ENCODE measurements around the gene ITPR2. TPM values are rescaled to one million over a fixed set of nuclear protein-coding genes. Genes with fewer than 3 reads are reported as not detected.

Gene ITPR2
- total and polyA plus RNA-seq, 4 donors = 11.7 to 93.3 (median 35.4) TPM

DNA sequence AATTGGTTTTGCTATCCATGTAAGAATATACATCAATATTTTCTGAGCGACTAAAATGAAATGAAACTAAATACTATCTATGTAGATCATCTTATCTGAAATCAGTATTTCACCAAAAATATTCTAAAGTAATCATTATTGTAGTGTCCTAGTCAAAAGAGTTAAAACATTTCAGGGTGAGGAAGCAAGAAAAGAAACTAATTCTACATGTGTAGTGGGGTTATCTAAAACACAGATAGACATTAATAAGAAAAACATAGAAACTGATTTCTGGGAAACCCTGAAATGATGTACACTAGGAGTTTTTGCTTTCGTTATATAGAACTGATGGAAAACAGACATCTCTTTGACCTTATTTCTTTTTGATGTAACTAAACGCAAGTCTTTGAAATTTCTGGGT, 379.7 kb downstream of the ITPR2 start (continued):
- TF ChIP-seq, protein P1, sequence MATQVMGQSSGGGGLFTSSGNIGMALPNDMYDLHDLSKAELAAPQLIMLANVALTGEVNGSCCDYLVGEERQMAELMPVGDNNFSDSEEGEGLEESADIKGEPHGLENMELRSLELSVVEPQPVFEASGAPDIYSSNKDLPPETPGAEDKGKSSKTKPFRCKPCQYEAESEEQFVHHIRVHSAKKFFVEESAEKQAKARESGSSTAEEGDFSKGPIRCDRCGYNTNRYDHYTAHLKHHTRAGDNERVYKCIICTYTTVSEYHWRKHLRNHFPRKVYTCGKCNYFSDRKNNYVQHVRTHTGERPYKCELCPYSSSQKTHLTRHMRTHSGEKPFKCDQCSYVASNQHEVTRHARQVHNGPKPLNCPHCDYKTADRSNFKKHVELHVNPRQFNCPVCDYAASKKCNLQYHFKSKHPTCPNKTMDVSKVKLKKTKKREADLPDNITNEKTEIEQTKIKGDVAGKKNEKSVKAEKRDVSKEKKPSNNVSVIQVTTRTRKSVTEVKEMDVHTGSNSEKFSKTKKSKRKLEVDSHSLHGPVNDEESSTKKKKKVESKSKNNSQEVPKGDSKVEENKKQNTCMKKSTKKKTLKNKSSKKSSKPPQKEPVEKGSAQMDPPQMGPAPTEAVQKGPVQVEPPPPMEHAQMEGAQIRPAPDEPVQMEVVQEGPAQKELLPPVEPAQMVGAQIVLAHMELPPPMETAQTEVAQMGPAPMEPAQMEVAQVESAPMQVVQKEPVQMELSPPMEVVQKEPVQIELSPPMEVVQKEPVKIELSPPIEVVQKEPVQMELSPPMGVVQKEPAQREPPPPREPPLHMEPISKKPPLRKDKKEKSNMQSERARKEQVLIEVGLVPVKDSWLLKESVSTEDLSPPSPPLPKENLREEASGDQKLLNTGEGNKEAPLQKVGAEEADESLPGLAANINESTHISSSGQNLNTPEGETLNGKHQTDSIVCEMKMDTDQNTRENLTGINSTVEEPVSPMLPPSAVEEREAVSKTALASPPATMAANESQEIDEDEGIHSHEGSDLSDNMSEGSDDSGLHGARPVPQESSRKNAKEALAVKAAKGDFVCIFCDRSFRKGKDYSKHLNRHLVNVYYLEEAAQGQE (IDR thresholded peaks at IDR 0.05) = no peak
- TF ChIP-seq JUND (IDR thresholded peaks at IDR 0.05) (no peak), MAX (IDR thresholded peaks at IDR 0.05) (no peak), RAD21 (IDR thresholded peaks at IDR 0.05) (no peak), NR2F2 (IDR thresholded peaks at IDR 0.05) (no peak), GABPA (IDR thresholded peaks at IDR 0.05 in 1 of 2, conservative IDR thresholded peaks at IDR 0.05 in 1 of 2) (no peak), TAF1 (conservative IDR thresholded peaks at IDR 0.05) (no peak), RXRA (IDR thresholded peaks at IDR 0.05) (no peak)

DNA sequence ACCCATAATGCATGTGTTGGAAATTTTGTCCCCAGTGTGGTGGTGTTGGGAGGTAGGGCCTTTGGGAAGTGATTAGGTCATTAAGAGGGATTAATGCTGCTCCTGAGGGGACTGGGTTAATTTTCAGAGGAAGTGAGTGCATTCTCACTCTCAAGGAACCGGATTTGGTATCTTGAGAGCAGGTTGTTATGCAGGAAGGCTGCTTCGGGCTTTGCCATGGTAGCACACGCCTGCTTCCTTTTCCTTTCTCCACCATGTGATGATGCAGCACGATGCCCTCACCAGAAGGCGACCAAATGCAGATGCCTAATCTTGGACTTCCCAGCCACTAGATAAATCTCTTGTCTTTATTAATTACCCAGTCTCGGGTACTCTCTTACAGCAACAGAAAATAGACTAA, 380.5 kb downstream of the ITPR2 start:
- Histone ChIP-seq H3K27me3 (ENCODE audit: control insufficient read depth in 4 of 4, insufficient read depth in 4 of 4, low read length in 3 of 4) (no peaks in the 10 kb centered on the region), H3K9ac (ENCODE audit: low read depth in 1 of 2, low read length in 2 of 2) (no peak overlapping the region), H3K9me3 (ENCODE audit: control insufficient read depth in 4 of 4, low read length in 3 of 4) (no peaks in the 10 kb centered on the region), H3K27ac (ENCODE audit: low read depth in 1 of 2, low read length in 2 of 2) (no peak overlapping the region), H3K4me1 (ENCODE audit: control insufficient read depth in 4 of 4, insufficient read depth in 4 of 4, low read length in 3 of 4) (no peaks in the 10 kb centered on the region), H3K4me3 (ENCODE audit: low read depth in 1 of 3, low read length in 3 of 3) (no peak overlapping the region), H3K36me3 (ENCODE audit: control insufficient read depth in 4 of 4, insufficient read depth in 3 of 4, low read depth in 1 of 4, low read length in 3 of 4) (peaks cover 0 to 30% (median 14%) of the 10 kb centered on the region in 4 donors)
- DNase-seq (ENCODE audit: low spot score) = no peak
- TF ChIP-seq JUND (IDR thresholded peaks at IDR 0.05) = no peak
- no peak for TF ChIP-seq GABPA (IDR thresholded peaks at IDR 0.05 in 1 of 2, conservative IDR thresholded peaks at IDR 0.05 in 1 of 2)
- TF ChIP-seq, protein P2, sequence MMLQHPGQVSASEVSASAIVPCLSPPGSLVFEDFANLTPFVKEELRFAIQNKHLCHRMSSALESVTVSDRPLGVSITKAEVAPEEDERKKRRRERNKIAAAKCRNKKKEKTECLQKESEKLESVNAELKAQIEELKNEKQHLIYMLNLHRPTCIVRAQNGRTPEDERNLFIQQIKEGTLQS (IDR thresholded peaks at IDR 0.05) = no peak
- TF ChIP-seq, protein P3, sequence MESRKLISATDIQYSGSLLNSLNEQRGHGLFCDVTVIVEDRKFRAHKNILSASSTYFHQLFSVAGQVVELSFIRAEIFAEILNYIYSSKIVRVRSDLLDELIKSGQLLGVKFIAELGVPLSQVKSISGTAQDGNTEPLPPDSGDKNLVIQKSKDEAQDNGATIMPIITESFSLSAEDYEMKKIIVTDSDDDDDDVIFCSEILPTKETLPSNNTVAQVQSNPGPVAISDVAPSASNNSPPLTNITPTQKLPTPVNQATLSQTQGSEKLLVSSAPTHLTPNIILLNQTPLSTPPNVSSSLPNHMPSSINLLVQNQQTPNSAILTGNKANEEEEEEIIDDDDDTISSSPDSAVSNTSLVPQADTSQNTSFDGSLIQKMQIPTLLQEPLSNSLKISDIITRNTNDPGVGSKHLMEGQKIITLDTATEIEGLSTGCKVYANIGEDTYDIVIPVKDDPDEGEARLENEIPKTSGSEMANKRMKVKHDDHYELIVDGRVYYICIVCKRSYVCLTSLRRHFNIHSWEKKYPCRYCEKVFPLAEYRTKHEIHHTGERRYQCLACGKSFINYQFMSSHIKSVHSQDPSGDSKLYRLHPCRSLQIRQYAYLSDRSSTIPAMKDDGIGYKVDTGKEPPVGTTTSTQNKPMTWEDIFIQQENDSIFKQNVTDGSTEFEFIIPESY (IDR thresholded peaks at IDR 0.05) = no peak
- no peak for TF ChIP-seq YY1 (IDR thresholded peaks at IDR 0.05)
- no peak for TF ChIP-seq SP1 (IDR thresholded peaks at IDR 0.05)
- 77% methylated on average over 6 of the region's 6 CpGs for WGBS

GRCh38 chr12:26451763-26452162, 381.2 kb downstream of the ITPR2 start:
- H3K4me3 ChIP-seq (ENCODE audit: low read depth in 1 of 3, low read length in 3 of 3) = no peak overlapping the region
- DNase-seq (ENCODE audit: low spot score) = no peak
- no peaks in the 10 kb centered on the region for H3K27me3 ChIP-seq (ENCODE audit: control insufficient read depth in 4 of 4, insufficient read depth in 4 of 4, low read length in 3 of 4)
- TF ChIP-seq RXRA (IDR thresholded peaks at IDR 0.05) (no peak), SP1 (IDR thresholded peaks at IDR 0.05) (no peak), FOXA1 (IDR thresholded peaks at IDR 0.05) (no peak), JUND (IDR thresholded peaks at IDR 0.05) (no peak), FOXA2 (IDR thresholded peaks at IDR 0.05) (no peak), YY1 (IDR thresholded peaks at IDR 0.05) (no peak), TAF1 (conservative IDR thresholded peaks at IDR 0.05) (no peak), EGR1 (IDR thresholded peaks at IDR 0.05; ENCODE audit: low read depth in 2 of 2) (no peak), HNF4A (conservative IDR thresholded peaks at IDR 0.05) (no peak), GABPA (IDR thresholded peaks at IDR 0.05 in 1 of 2, conservative IDR thresholded peaks at IDR 0.05 in 1 of 2) (no peak)
- TF ChIP-seq, protein P4, sequence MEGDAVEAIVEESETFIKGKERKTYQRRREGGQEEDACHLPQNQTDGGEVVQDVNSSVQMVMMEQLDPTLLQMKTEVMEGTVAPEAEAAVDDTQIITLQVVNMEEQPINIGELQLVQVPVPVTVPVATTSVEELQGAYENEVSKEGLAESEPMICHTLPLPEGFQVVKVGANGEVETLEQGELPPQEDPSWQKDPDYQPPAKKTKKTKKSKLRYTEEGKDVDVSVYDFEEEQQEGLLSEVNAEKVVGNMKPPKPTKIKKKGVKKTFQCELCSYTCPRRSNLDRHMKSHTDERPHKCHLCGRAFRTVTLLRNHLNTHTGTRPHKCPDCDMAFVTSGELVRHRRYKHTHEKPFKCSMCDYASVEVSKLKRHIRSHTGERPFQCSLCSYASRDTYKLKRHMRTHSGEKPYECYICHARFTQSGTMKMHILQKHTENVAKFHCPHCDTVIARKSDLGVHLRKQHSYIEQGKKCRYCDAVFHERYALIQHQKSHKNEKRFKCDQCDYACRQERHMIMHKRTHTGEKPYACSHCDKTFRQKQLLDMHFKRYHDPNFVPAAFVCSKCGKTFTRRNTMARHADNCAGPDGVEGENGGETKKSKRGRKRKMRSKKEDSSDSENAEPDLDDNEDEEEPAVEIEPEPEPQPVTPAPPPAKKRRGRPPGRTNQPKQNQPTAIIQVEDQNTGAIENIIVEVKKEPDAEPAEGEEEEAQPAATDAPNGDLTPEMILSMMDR (IDR thresholded peaks at IDR 0.05; ENCODE audit: low read depth, low read length, missing input control) = no peak
- no peak overlapping the region for H3K27ac ChIP-seq (ENCODE audit: low read depth in 1 of 2, low read length in 2 of 2)
- H3K4me1 ChIP-seq (ENCODE audit: control insufficient read depth in 4 of 4, insufficient read depth in 4 of 4, low read length in 3 of 4) = no peaks in the 10 kb centered on the region
- H3K9ac ChIP-seq (ENCODE audit: low read depth in 1 of 2, low read length in 2 of 2) = no peak overlapping the region
- WGBS = 88% methylated on average over 4 of the region's 4 CpGs
- no peaks in the 10 kb centered on the region for H3K9me3 ChIP-seq (ENCODE audit: control insufficient read depth in 4 of 4, low read length in 3 of 4)
- H3K36me3 ChIP-seq (ENCODE audit: control insufficient read depth in 4 of 4, insufficient read depth in 3 of 4, low read depth in 1 of 4, low read length in 3 of 4) = peaks cover 0 to 23% (median 11%) of the 10 kb centered on the region in 4 donors
